ENCODE measurements around the gene ST8SIA4.

- no peak for TF ChIP-seq PATZ1 (CRISPR knock-in tag; IDR thresholded peaks at IDR 0.05; ENCODE audit: borderline replicate concordance)
- TF ChIP-seq ZNF8 (CRISPR knock-in tag; IDR thresholded peaks at IDR 0.05) = no peak
- no peak for TF ChIP-seq TOX (CRISPR knock-in tag; IDR thresholded peaks at IDR 0.05; ENCODE audit: borderline replicate concordance)
- TF ChIP-seq CSRNP3 (CRISPR knock-in tag; IDR thresholded peaks at IDR 0.05) = no peak
- TF ChIP-seq SNAI2 (CRISPR knock-in tag; IDR thresholded peaks at IDR 0.05) = no peak
- TF ChIP-seq ZFP30 (CRISPR knock-in tag; IDR thresholded peaks at IDR 0.05) = no peak
- no peak for TF ChIP-seq CREB5 (CRISPR knock-in tag; IDR thresholded peaks at IDR 0.05; ENCODE audit: low read depth)
- TF ChIP-seq RARB (CRISPR knock-in tag; IDR thresholded peaks at IDR 0.05) = no peak
- TF ChIP-seq ZFP3 (CRISPR knock-in tag; IDR thresholded peaks at IDR 0.05) = no peak
Measured at GRCh38 chr5:100890461-100891008, 12.5 kb downstream of the ST8SIA4 start.

All from SK-N-SH treated with all-trans-retinoic acid at 6 μM for 48 hours (cell line).